CD4-positive, alpha-beta T cell (primary cell): Measurements from ENCODE around the gene DCLK1. TPM values are rescaled to one million over a fixed set of nuclear protein-coding genes. Genes with fewer than 3 reads are reported as not detected.

ENCODE experiments used
- ATAC-seq: fragments of 200-7000 bp; cut with Tn5 transposase; one replicate; pipeline ENCODE4 v1.10.0; 2022; ENCODE audit warnings: mild to moderate bottlenecking; ENCODE audit not compliant: poor library complexity
- CTCF ChIA-PET: fragments of 350-600 bp; sonication (Branson Sonifier 250); formaldehyde crosslinking; loops from one replicate; lab custom pipeline; 2021; ENCODE audit warnings: antibody characterized with exemption, inconsistent platforms; lab: Charles Lee
- POLR2A ChIA-PET: fragments of 350-600 bp; sonication (Branson Sonifier 250); formaldehyde crosslinking; loops from one replicate; lab custom pipeline; 2021; ENCODE audit warnings: antibody characterized with exemption, inconsistent platforms; lab: Charles Lee
- DNase-seq, 14 experiments: peaks; one replicate each; pipeline ENCODE4 v3.0.0-alpha.2; 2013 to 2020; ENCODE audit warnings: mixed read lengths in 2 of 14
- H3K27ac ChIP-seq, 2 donors: one replicate each; pipeline versions ENCODE4 v1.5.1 to v1.7.0; 2013; ENCODE audit warnings: low read length in 2 of 2, low read depth in 1 of 2, mild to moderate bottlenecking in 1 of 2
- H3K27me3 ChIP-seq, 2 experiments: 1 replicate in 1 of 2; 2 replicates in 1 of 2; pipeline versions ENCODE4 v1.6.1 to v1.7.0; 2013; ENCODE audit warnings: low read length in 2 of 2, control low read depth in 1 of 2, mild to moderate bottlenecking in 1 of 2, moderate library complexity in 1 of 2; ENCODE audit not compliant: insufficient read depth in 2 of 2, control insufficient read depth in 1 of 2
- H3K36me3 ChIP-seq: one replicate; pipeline ENCODE4 v1.6.1; 2013; ENCODE audit warnings: low read length, control low read depth; ENCODE audit not compliant: insufficient read depth
- H3K4me1 ChIP-seq: one replicate; pipeline ENCODE4 v1.6.1; 2013; ENCODE audit warnings: low read length, control low read depth; ENCODE audit not compliant: insufficient read depth
- H3K4me3 ChIP-seq: one replicate; pipeline ENCODE4 v1.5.1; 2013; ENCODE audit warnings: mild to moderate bottlenecking, low read length, moderate library complexity
- H3K9me3 ChIP-seq, 2 experiments: 1 replicate in 1 of 2; 2 replicates in 1 of 2; pipeline versions ENCODE4 v1.6.1 to v1.7.0; 2013; ENCODE audit warnings: low read length in 2 of 2, mild to moderate bottlenecking in 2 of 2, control low read depth in 1 of 2, moderate library complexity in 1 of 2; ENCODE audit not compliant: control insufficient read depth in 1 of 2, insufficient read depth in 1 of 2
- H3K27ac Mint-ChIP-seq: one replicate; pipeline ENCODE4 v1.8.0; 2020; ENCODE audit warnings: mixed read lengths
- H3K27me3 Mint-ChIP-seq: one replicate; pipeline ENCODE4 v1.8.0; 2021; ENCODE audit warnings: mixed read lengths
- H3K36me3 Mint-ChIP-seq: one replicate; pipeline ENCODE4 v1.8.0; 2021; ENCODE audit warnings: low read depth, mixed read lengths
- H3K4me1 Mint-ChIP-seq: one replicate; pipeline ENCODE4 v1.8.0; 2021; ENCODE audit warnings: low read depth, mixed read lengths
- H3K4me3 Mint-ChIP-seq: one replicate; pipeline ENCODE4 v1.8.0; 2020; ENCODE audit warnings: mild to moderate bottlenecking, mixed read lengths
- H3K9me3 Mint-ChIP-seq: one replicate; pipeline ENCODE4 v1.8.0; 2020; ENCODE audit warnings: mixed read lengths
- CTCF ChIP-seq: fragments of 200-600 bp; IDR thresholded peaks from one replicate; pipeline ENCODE4 v1.8.0; 2022; ENCODE audit warnings: antibody characterized with exemption, mild to moderate bottlenecking
- intact Hi-C, 2 experiments: fragments of 100-400 bp; cut with DNase I in 1 of 2; cut with micrococcal nuclease in 1 of 2; formaldehyde crosslinking; loops; one replicate each; pipeline versions ENCODE4 v1.15.1 to v1.9.0; 2023 to 2025; cut with DNase I, micrococcal nuclease
- total RNA-seq, 174 experiments: library from RNA in 2 of 174; stranded (reverse) in 2 of 174; gene quantifications; one replicate each; pipeline ENCODE4 v1.2.3 and lab custom pipeline; 2021 to 2026

DCLK1 gene
- total RNA-seq, 2 experiments from 2014 or later: not detected

- intact Hi-C loops: no loop called here
- no peaks in the 10 kb centered on the region for H3K36me3 ChIP-seq
- Mint-ChIP-seq H3K36me3 (no peaks in the 10 kb centered on the region), H3K4me1 (no peaks in the 10 kb centered on the region), H3K27me3 (no peaks in the 10 kb centered on the region), H3K4me3 (no peak overlapping the region), H3K27ac (no peak overlapping the region), H3K9me3 (no peaks in the 10 kb centered on the region)
- no peak for TF ChIP-seq CTCF
- H3K9me3 ChIP-seq: no peaks in the 10 kb centered on the region
- DNase-seq (no peak), ATAC-seq (no peak)
- CTCF ChIA-PET: no interaction called here
- no peaks in the 10 kb centered on the region for H3K27me3 ChIP-seq
- no peak overlapping the region for H3K27ac ChIP-seq
- H3K4me1 ChIP-seq: no peaks in the 10 kb centered on the region
- POLR2A ChIA-PET: no interaction called here
- H3K4me3 ChIP-seq: no peak overlapping the region
Measured at GRCh38 chr13:35887115-35887666, 244.0 kb downstream of the DCLK1 start.

GRCh38 chr13:35886332-35887114 lies 244.7 kb downstream of the DCLK1 start:
- H3K4me3 Mint-ChIP-seq: no peak overlapping the region
- H3K9me3 ChIP-seq: no peaks in the 10 kb centered on the region
- no peak for TF ChIP-seq CTCF
- no peak overlapping the region for H3K27ac Mint-ChIP-seq
- CTCF ChIA-PET: no interaction called here
- H3K36me3 Mint-ChIP-seq: no peaks in the 10 kb centered on the region
- no peaks in the 10 kb centered on the region for H3K36me3 ChIP-seq
- ATAC-seq (no peak), DNase-seq (no peak)
- H3K9me3 Mint-ChIP-seq: no peaks in the 10 kb centered on the region
- no peaks in the 10 kb centered on the region for H3K4me1 Mint-ChIP-seq
- H3K4me1 ChIP-seq: no peaks in the 10 kb centered on the region
- no peak overlapping the region for H3K27ac ChIP-seq
- no peaks in the 10 kb centered on the region for H3K27me3 ChIP-seq
- H3K27me3 Mint-ChIP-seq: no peaks in the 10 kb centered on the region
- H3K4me3 ChIP-seq: no peak overlapping the region
- POLR2A ChIA-PET: no interaction called here
- intact Hi-C loops: no loop called here

GRCh38 chr13:35884211-35884760 lies 246.9 kb downstream of the DCLK1 start:
- no peaks in the 10 kb centered on the region for H3K4me1 Mint-ChIP-seq
- POLR2A ChIA-PET: no interaction called here
- Histone ChIP-seq H3K9me3 (no peaks in the 10 kb centered on the region), H3K4me3 (no peak overlapping the region), H3K4me1 (no peaks in the 10 kb centered on the region), H3K27me3 (no peaks in the 10 kb centered on the region), H3K36me3 (no peaks in the 10 kb centered on the region), H3K27ac (no peak overlapping the region)
- ATAC-seq (no peak), DNase-seq (no peak)
- CTCF ChIA-PET: no interaction called here
- no peak for TF ChIP-seq CTCF
- H3K4me3 Mint-ChIP-seq: no peak overlapping the region
- no peaks in the 10 kb centered on the region for H3K27me3 Mint-ChIP-seq
- H3K9me3 Mint-ChIP-seq: no peaks in the 10 kb centered on the region
- no peak overlapping the region for H3K27ac Mint-ChIP-seq
- no peaks in the 10 kb centered on the region for H3K36me3 Mint-ChIP-seq
- intact Hi-C loops: no loop called here
